ENCODE data around the gene VSX1.

The VSX1 gene

DNA sequence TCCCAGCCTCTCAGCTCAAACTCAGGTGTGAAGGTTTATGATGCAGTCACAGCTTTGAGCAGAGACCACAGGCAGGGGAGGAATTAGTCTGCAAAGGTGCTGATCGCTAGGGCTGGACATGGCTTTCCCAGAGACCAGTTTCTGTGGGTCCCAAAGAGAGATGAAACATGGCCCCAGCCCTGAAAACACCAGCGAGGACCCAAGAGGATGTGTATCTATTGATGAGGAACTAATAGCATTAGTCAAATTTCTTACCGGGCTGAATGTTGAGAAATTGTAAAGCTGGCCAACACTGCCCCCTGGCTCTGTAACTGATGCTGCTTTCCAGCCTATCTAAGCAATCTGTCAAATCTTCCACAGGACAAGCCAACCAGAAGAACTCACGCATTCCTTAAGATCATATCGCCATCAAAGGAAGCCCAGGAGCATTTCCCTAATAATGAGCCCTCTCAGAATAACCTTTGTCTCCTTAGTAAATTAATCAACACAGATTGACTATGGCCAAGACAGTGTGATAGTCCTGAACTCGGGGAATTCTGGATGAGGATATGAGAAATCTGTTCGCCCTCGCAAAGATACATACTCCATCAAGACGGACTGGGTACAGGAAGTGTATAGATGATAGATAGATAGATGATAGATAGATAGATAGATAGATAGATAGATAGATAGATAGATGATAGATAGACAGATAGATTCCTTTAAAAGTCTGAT is 16.2 kb downstream of the VSX1 start:
- peak; percentile 41 for DNase-seq (ENCODE audit: low read depth)

DNA sequence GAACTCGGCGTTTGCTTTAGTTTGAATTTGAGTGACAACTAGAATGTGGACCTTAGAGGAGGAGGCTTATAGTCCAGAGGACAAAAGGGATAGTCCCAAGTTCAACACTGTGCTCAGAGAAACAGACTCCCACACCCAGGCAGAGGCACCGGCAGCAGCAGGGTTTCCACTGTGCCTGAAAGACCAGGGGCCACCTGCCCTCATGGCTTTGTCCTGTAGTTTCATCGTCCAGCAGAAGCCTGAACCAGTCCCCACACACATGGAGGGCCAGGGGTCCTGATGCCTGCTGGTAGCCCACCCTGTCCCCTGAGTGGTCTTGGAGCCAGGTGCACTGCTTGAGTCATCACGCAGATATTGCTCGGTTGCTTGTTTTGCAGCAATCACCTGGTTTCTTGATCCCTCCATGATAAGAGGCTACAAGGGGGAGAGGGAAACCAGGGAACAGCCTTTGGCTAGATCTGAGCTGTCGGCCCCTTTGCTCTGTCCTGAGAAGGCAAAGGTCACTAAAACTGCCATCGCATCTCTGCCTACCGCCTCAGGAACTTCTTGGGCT is 16.8 kb downstream of the VSX1 start:
- DNase-seq (ENCODE audit: low read depth): no peak

DNA sequence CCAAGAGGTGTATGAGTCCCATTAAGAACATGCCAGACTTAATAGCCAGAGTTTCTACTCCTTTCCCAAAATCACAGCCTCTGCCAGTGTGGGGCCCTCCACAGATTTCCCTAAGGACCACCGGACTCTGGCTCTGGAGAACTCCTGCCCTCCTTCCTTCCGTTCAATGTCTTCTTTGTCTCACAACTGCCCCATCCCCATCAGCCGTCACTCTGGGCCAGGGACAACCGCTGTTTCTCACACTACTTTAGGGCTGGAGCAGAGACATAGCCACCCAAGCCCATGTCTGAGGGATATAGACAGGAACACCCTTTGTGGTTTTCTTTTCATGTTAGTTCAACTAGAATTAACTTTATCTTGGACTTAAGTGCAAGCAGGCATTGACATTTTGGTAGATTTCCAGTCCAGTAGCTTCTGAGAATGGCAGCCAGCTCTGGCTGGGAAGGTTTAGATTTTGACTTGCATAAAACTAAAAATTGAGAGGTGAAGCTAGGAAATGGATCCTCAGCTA is 17.3 kb downstream of the VSX1 start:
- DNase-seq (ENCODE audit: low read depth): no peak

DNA sequence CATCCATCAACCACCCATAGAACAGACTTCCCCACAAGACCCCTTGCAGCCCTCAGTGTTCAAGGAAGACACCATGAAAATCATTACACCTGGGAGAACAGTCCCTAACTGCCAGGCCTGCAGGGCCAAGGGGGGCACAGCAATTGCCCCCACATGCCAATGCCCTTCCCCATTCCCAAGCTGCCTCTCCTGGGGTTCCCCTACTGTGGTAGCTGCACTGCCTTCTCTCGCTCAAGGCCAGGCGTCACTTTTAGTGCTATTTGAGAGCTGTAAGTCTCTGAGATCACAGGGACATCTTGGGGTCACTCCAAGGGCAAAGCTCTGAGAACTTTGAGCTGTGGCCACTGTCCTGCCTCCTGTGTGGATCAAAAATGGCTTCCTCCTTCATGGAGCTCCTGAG is 18.0 kb downstream of the VSX1 start:
- no peak for DNase-seq (ENCODE audit: low read depth)

DNA sequence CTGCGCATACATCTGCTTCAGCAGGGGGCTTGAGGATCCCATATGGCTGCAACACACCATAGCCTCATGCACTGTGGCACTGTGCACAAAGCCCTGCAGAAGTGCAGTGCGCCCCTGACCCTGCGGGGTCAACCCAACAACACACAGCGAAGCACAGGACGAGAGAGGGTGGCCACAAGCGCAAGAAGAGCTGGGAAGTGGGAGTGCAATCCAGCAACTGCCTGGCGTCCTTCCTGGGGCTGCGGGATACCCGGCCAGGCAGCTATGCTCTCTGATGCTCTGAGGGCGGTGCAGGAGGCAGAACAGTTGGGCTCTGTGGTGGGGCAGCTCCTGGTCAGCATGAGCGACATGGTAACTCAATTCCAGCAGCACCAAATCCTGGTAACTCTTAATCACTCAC is 18.4 kb downstream of the VSX1 start:
- no peak for DNase-seq (ENCODE audit: low read depth)

DNA sequence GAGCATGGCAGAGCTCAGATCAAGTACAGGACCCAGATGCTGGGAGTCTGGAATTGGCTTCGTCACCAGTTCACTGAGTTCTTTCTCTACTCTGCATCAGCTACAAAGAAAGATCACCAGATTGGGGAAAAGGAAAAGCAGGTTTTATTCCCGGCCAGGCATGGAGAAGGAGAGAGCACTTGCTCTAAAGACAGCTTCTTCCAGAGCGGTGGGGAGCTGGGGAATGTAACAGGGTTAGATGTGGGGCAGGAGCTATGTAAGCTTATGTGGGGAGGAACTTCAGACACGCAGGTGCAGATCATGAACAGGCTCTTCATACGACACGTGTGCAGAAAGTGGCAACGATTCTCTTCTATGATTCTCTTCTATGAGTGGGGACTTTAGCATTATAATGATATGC is 19.1 kb downstream of the VSX1 start:
- no peak for DNase-seq (ENCODE audit: low read depth)

DNA sequence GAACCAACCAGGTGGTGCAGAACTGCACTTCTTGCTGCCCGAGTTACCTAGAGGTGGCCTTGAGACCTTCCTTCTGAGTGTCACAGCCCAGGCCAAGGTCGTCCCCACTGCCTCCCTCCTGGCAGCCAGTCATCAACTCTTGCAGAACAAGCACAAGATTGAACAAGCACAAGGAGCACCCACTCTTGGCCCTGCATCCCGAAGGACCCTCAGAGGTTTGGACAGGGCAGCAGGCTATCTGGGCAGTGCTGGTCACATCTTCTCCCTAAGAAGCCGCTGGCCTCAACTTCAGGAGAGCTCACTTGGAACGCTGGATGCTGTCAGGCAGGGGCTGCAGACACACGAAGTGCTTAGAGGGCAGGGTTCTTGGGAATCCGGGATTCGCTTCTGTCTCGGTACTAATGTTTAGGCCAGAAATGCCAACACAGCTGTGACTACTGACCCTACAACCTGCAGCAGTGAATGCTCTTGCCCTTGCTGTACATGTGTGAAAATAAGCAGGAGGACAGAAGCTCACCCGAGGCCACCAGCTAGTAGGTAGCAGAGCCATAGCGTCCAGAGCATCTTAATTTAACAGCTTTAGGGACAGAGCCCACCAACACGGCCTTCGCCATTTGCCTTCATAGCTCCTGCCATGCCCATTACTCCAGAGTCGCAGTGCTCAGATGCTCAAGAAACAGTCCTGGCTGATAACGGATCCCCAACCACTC is 20.0 kb downstream of the VSX1 start:
- DNase-seq (ENCODE audit: low read depth): no peak

DNA sequence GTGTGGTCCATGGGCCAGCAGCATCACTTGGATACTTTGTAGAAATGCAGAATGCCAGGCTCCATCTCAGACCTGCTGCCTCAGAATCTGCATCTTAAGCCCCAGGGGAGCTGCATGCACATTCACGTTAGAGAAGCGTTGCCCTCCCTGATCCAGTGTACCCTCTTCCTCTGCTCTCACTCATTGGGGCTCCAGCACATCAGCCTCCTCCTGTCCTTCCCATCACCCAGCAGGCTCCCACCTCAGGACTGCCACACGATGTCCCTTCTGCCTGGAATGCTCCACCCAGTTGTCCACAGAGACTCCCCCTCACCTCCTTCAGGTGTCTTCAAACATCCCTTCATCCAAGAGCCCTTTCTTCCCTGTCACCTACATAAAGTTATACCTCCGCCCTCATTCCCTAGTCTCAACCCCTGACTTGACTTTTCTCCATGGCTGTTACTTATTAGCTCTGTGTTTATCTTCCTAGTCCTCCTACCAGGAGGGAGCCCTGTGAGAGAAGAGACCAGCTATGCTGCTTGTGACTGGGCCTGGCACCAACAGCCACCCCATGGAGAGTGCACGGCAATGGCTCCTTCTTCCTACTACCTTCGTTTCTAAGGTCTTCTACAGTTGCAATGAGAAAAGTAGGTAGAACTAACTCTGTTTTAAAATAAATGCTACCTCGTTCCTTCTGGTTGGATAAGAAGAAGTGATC is 20.7 kb downstream of the VSX1 start:
- DNase-seq (ENCODE audit: low read depth): no peak

DNA sequence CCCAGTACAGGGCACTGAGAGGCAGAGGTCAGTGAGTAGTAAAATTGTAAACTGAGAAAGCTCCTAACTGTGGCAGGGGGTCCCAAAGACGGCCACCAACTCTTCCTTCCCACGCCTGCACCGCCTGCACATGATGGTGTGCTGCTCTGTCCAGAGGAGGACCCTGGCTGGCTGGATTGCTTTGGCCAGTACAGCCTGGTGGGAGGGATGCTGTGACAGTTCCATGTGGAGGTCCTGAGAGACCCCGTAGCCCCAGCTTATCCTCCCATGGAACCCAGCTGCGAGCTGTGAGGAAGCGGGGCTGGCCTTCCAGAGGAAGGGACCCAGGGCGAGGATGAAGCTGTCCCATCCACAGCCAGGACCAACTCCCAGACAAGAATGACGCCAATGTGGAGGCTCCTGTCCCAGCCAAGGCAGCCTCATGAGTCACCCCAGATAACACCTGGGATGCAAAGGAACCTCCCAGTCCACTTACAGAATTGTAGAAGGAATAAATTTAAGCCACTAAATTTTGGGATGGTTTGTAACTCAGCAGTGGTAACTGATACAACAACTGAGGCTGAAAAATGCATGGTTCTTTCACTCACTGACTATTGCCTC is 22.0 kb downstream of the VSX1 start:
- DNase-seq (ENCODE audit: low read depth): no peak

DNA sequence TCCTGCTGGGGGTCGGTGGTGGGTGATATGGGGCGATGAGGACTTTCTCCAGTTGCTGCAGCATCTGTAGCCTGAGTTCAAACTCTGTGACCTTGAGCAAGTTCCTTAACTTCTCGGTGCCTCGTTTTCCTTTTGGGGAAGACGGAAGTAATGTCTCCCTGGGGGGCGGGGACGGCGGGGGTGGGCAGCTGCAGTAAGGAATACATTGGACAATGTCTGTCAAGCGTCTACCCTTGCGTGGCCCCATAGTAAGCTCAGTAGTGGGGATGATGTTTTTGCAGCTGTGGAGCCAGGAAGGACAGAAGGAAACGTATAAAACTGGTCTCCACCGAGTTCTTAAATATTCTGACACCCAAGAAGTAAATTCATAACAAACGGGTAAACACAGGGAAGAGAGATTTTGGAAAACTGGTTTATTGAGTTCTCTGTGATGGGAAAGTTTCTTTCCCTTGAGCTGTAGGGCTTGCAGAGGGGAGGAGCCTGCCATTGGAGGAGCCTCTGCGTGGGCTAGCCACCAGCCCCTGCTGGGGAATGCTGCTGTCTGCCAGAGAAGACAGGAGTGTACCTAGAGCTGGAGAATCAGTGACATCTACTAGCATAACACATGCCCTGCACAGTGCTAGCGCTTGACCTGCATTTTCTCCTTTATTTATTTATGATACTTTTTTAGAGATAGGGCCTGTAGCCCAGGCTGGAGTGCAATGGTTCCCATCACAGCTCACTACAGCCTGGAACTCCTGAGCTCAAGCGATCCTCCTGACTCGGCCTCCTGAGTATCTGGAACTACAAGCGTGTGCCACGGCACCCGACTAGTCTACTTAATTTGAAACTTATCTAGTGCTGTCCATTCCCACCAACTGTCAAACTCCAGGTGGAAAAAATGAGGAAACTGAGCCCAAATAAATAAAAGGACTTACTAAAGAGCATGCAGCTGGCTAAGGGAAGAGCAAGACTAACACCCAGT is 22.8 kb downstream of the VSX1 start:
- DNase-seq (ENCODE audit: low read depth): no peak

DNA sequence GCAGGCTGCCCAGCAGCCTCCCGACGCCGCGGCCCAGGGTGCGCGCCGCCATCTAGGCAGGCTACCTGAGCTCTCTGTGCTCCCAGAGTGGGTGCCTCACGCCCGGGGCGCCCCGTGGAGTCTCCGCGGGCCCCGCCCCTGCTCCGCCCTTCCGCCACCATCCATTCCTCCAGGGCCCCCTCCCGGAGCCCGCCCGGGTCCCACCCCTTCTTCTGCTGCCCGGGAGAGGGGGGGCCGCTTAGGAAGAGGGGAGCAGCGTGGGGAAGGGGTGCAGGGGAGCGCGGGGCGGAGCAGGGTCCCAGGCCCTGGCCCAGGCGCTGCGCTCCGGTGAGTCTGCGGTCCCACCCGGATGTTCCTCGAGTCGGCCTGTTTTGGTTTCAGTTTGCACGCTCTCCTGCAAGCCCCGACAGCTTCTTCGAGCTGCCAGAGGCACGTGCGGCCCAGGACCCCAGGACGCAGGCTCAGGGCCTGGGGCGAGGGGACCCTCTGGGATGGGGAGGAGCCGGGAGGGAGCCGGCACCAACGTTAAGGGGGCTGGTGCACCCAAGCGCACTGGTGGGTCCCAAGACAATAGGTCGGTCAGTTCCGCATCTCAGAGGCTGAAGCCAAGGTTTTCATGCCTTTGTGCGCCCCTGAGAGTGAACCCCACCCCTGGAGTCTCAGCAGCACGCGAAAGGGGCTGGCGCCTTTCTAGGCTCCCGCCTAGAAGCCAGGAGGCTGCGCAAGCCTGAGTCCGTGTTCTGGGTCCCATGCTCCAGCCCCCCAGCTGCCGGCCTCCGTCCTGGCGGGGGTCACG is 23.7 kb downstream of the VSX1 start, which contains the start of gene ACSS1:
Gene ACSS1 (minus strand): TSS at position 89 of the 796 bp plus-strand sequence. CDS start 37 bp downstream, at position 52.
- peak; percentile 61 for DNase-seq (ENCODE audit: low read depth)

DNA sequence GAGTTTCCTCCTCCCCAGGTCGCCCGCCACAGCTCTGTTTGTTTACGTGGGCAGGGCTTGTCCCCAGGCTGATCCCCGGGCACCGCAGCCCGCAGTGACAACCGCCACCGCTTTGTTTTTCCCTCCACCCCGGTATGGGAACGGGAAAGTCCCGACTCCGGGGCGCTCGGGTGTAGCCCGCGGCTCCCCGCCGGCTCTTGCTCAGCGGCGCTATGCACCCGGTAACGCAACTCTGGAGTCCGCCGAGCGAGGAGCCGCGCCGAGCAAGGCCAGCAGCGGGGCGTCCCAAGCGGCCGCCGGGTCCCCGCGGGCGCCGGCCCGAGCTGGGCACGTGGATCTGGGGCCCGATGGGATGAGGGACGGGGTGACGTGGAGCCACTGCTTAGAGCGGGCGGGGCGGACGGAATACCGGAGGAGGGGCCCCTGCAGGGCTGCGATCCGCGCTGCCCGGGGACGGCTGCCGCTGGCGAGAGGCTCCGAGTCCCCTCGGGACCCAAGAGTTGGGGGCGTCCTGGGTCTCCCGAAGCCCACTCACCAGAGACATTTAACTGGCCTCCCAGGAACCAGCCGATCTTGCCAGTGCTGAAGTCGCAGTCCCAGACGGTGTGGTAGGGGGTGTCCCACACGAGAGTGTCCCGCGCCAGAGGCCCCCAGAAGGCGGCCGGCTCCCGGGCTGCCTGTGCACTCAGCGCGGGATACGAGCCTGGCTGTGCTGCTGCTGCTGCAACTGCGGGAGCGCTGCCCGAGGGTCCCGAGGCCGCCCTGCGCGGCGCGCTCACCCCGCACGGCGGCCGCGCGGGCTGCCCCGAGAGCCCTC is 24.5 kb downstream of the VSX1 start:
- peak; percentile 66 for DNase-seq (ENCODE audit: low read depth)

DNA sequence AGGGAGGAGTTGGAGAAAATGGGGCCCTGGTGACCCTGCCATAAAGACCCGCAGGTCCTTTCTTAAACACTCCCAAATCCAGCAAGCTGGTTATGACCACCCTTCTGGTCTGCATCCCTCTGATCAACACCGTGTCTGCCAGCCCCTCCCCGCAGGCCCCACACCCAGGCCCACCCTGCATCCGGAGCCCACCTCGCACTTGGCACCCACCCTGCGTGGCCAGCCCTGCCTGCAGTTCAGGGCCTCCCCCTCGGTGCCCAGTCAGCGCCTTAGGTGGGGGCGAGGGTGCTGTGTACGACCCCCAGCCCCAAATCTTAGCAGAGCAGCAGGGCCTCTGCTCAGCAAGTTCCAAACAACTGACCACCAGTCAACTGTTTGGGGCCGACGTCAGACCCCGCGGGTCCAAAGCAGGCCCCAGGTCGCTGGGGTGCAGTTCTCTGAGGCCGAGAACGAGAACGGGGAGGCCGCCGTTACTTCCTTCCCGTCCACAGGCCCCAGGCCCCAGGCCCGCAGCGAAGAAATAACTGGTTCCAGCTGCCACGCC is 25.2 kb downstream of the VSX1 start:
- DNase-seq (ENCODE audit: low read depth): no peak

DNA sequence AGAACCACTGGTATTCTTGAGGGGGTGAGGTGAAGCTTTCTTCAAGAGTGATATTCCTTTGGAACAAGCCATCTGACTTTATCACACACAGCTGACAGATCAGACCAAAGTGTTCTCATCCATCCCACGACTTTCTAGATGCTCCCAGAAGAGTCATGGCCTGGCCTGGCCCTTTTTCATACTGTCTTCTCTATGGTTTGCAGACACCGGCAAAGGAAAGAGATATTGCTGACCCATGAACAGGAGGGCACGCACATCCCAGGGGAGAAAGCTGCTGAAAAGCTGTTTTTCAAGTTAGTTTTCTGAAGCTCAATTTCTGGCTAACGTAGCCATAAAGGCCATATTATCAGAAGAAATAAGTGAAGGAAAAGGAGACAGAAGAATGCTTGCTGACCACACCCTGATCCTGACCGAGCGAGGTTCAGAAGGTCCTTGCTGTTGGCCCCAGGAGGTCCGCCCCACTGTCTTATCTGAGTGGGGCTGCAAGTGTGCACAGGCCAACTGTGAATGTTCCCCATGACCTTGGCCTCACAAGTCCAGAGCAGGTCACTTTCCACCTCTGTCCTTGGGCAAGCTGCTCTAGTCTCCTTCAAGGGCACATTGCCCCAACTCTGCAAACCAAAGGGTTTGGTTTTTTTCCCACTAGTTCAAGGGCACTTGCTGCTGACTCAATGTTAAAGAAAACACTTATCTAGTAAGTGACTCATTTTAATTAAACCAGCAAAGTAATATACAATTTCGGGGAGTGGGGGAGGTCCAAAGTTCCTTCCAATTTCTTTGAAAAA is 26.0 kb downstream of the VSX1 start:
- DNase-seq (ENCODE audit: low read depth): no peak

DNA sequence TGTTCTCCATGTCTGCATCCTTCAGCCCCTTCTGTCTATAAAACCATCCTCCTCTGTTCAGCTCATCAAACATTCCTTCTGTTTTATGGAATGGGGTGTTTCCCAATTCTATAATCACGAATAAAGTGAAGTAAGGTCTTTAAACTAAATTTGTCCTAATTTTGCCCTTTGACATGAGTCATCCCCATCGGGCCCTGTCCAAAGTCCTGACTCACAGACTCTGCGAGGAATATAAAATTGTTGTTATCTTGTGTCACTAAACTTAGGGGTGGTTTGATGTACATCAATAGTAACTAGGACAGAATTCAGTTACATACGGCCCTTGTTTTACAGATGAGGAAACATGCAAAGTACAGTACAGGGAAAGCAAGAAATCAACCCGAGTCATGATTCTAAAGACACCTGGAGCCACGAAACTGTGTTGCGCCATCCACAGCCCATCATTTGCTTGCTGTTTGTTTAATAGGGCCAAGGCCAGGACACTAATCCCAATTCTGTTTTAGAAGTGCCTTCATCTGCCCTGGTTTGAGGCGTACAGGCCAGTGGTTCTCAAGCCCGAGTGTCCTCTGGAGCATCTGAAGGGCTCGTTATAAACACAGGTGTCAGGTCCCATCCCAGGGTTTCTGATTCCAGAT is 26.8 kb downstream of the VSX1 start:
- DNase-seq (ENCODE audit: low read depth): no peak

DNA sequence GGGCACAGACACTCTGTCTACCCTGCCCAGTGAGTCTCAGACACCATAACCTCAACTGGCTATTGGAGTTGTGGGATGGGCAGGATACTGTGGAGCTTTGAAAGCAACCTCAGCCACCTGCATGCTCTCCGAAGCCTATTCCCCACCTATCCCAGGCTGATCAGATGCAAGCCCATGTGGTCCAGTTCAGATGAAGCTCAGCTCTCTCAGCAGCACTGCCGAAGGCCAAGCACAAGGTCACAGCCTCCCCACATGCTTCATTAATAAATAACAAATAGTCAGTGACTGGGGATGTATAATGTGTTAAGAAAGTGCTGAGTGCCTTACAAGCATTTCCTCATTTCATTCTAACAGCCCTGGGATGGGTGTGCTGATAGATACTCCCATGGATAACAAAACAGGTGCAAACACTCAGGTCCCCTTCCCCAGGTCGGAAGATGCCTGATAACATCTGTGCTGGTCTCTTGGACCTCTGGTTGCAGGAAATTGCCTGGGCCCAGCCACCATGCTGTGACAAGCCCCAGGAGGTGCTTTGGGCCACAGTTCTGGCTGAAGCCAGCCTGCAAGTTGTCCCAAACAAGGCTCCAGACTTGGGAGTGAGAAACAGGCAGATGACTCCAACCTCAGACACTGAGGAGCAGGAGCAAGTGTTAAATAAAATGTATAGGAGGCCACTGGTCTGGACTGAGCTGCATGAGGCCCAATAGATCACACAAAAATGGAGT is 27.7 kb downstream of the VSX1 start:
- no peak for DNase-seq (ENCODE audit: low read depth)
